ENCODE results near the gene PACS2. TPM values are rescaled to one million over a fixed set of nuclear protein-coding genes. Genes with fewer than 3 reads are reported as not detected.

The PACS2 gene
- total RNA-seq, 1 experiment from 2014 or later = 30.0 TPM

DNA sequence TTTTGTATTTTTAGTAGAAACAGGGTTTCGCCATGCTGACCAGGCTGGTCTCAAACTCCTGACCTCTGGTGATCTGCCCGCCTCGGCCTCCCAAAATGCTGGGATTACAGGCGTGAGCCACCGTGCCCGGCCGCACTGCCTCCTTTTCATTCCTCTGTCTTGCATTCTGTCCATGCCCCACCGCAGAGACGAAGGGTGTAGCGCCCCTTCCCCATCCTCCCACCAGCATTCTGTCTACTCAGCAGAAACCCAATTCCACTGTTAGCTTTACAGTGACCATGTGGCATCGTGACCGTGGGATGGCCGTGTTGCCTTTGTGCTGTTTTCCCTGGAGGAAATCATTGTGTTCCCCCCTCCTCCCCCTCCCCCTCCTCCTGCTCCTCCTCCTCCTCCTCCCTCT, 94.0 kb downstream of the PACS2 start:
- no peak for DNase-seq (ENCODE audit: low read depth)
- in situ Hi-C loops (cut with HindIII; ENCODE audit: low pct_unique_long_range_greater_than_20kb, low sequenced_read_pairs) = no loop called here

DNA sequence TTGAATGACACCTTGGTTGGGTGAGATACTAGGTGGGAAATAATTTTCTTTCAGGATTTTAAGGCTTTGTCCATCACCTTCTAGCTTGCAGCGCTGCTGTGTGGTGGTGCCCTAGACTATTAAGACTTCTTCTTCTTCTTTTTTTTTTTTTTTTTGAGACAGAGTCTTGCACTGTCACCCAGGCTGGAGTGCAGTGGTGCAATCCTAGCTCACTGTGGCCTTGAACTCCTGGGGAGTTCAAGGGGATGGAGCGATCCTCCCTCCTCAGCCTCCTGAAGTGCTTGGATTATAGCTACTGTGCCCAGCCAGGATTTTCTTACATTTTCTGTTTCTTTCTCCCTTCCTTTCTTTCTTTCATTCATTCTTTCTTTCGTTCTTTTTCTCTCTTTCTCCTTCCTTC, 94.8 kb downstream of the PACS2 start:
- in situ Hi-C loops (cut with HindIII; ENCODE audit: low pct_unique_long_range_greater_than_20kb, low sequenced_read_pairs) = no loop called here
- no peak for DNase-seq (ENCODE audit: low read depth)

DNA sequence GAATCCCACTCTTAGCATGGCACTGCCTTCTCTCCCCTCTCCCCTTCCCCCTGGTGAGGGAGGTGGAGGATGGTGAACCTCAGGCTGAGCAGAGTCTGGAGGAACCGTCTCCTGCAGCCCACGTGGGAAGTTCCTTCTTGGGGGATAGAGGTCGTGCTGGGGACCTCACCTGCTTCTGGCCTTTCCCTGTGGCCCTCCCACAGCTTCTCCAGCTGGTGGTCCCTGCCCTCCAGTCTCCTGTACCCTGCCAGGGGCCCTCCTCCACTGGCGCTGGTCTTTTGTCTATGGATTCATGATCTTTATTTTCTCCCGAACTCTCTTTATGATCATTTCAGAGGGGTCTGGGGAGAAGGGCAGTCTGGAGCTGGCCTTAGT, 96.1 kb downstream of the PACS2 start:
- in situ Hi-C loops (cut with HindIII; ENCODE audit: low pct_unique_long_range_greater_than_20kb, low sequenced_read_pairs) = no loop called here
- DNase-seq (ENCODE audit: low read depth) = no peak

DNA sequence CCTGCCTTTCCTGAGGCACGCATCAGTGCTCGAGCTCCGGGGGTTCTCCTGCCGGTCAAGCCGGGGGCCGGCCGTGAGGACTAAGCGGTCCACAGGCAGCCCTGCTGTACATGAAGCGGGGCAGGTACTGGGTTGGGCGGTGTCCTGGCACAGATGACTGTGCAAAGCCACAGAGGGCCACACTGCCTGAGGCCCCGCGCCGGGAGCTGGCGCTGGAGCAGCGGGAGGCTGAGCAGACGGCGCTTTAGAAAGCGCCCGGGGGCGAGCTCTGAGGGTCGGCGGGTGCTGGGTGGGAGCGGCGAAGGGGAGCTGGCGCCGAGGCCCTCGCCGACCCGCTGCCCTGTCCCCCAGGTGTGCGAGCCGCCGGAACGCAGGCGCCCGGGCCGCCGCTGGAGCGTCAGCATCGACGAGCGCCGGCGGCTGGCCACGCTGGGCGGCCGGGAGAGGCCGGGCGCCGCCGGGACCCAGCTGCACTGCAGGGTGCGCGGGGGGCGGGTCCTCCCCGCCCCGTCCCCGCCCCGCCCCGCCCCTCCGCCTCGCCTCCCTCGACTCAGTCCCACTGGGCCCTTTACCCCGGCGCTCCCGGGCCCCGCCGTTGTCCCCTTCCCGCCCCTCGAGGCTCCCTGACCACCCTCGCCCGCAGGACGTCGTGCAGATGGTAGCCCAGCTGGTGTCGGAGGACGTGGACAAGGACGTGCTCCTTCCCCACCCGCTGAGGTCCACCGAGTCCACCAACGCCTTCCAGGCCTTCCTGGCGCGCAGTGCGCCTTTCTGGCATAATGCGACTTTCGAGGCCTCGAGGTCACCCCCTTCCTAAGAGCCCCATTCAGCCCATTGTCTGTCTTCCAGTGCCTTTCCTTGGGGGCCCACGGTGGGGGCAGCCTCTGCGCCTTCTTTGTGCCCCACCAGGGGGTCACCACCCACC, 96.7 kb downstream of the PACS2 start:
- peak; percentile 58 for DNase-seq (ENCODE audit: low read depth)

DNA sequence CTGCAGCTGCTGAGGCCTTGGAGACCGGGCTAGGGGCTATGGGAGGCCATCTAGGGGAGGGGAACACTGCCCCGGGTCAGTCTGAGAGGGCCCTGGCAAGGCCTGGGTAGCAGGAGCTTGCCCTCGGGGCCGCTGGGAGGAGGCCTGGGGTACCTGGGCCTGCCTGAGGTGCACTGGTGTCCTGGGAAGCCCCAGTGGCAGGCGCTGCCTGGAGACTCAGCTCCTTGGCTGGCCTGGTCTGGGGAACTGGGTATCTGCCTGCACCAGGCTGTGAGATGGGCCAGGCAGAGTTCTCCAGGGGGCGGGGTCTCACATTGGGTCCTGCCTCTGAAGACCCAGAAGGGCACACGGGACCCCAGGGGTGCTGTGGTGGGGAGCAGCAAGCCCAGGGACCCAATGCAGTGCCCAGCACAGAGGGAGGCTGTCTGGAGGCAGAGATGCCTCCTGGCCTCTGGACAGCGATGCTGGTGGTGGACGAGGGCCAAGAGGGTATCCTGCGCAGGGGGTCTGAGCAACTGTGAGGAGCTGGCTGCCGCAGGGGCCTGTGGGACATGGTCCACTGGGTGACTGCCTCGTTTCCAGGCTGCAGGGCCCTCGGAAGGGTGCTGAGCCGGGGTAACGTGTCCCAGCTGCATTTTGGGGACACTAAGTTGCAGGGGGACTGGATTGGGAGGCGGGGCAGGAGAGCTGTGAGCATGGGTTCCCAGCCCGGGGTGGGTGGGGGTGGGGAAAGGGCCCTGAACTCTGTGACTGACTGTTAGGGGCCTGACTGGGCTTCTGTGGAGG, 97.6 kb downstream of the PACS2 start:
- in situ Hi-C loops (cut with HindIII; ENCODE audit: low pct_unique_long_range_greater_than_20kb, low sequenced_read_pairs) = no loop called here
- no peak for DNase-seq (ENCODE audit: low read depth)

More for the DNA sequence above, 96.7 kb downstream of the PACS2 start:
- in situ Hi-C loops (cut with HindIII; ENCODE audit: low pct_unique_long_range_greater_than_20kb, low sequenced_read_pairs) = no loop called here

DNA sequence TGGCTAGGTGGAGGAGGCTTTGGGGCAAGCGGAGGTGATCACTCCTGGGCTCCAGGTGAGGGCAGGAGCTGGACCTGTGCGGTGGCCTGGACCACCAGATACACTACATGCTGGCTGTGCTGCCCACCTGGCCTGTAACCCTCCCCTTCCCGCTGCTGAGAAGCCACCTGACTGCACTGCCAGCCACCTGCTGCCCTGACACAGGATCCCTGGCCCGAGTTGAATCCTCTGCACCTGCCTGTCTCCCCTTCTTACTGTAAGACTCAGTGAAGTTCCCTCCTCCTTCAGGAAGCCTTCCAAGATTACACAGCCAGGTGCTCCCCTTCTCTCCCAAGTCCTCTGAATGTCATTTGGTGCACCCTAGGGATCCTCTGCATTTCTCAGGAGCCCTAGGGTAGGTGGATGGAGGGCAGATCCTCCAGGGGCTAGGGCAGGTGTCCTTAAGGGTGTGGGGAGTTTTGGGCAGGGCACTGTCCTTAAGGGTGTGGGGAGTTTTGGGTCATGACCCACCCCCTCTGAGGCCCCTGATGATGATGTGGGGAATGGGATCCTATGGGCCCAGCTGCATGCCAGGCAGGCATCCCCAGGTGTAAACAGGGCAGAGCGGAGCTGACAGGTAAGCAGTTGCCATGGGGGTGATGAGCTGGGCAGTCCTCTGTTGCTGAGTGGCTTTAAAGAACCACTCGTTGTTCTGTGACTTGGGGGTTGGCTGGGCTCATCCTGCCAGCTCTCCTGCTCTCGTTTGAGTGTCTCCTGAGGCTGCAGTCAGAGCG, 98.4 kb downstream of the PACS2 start:
- in situ Hi-C loops (cut with HindIII; ENCODE audit: low pct_unique_long_range_greater_than_20kb, low sequenced_read_pairs) = no loop called here
- no peak for DNase-seq (ENCODE audit: low read depth)

DNA sequence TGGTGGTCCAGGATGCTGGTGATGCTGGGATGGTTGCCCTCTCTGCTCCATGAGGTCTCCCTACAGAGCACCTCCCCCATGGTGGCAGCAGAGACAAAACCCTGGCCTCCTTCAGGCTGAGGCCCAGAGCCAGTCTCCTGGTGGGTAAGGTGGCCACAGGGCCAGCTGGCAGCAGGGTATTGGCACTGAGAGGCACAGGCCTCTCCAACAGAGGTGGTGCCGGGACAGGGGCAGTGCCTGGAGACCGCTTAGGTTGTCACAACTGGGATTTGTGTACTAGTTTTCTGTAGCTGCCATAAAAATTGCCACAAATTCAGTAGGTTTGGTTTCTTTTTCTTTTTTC, 99.0 kb downstream of the PACS2 start:
- in situ Hi-C loops (cut with HindIII; ENCODE audit: low pct_unique_long_range_greater_than_20kb, low sequenced_read_pairs) = no loop called here

DNA sequence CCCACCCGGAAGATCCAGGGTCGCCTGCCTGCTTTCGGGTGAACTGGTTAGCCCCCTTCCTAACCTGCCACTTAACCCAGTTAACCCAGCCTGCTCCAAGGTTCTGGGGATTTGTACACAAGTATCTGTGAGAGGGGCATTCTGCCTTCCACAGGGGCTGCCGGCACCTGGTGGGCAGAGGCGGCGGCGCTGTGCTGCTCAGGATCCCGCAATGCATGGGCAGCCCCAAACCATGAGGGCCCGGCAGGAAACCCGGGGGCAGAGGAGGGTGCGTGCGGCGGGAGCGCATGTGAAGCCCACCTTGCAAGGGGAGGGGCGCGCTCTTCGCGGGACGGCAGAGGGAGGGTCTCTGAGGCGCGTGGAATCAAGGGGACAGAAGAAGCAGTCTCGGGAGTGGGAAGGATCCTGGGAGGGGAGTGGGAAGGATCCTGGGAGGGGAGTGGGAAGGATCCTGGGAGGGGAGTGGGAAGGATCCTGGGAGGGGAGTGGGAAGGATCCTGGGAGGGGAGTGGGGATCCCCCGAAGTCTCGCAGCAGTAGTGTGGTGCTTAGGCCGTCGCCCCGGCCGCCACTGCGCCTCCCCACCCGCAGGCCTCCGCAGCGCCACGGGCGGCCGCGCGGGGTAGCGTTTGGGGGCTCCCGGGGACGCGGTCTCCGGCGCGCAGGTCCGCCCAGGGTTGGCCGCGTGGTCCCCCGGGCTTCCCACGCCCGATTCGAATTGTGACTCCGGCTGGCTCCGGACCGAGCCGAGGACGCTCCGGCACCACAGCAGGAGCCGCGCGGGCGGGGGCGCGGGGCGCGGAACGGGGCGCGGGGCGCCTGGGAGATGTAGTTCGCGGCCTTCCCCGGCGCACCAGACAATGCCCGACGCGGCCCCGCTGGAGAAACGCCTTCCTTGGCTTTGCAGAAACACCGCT, 100.2 kb downstream of the PACS2 start:
- DNase-seq (ENCODE audit: low read depth) = peak; percentile 31
- in situ Hi-C loops (cut with HindIII; ENCODE audit: low pct_unique_long_range_greater_than_20kb, low sequenced_read_pairs) = no loop called here

More for the DNA sequence above, 99.0 kb downstream of the PACS2 start:
- no peak for DNase-seq (ENCODE audit: low read depth)

DNA sequence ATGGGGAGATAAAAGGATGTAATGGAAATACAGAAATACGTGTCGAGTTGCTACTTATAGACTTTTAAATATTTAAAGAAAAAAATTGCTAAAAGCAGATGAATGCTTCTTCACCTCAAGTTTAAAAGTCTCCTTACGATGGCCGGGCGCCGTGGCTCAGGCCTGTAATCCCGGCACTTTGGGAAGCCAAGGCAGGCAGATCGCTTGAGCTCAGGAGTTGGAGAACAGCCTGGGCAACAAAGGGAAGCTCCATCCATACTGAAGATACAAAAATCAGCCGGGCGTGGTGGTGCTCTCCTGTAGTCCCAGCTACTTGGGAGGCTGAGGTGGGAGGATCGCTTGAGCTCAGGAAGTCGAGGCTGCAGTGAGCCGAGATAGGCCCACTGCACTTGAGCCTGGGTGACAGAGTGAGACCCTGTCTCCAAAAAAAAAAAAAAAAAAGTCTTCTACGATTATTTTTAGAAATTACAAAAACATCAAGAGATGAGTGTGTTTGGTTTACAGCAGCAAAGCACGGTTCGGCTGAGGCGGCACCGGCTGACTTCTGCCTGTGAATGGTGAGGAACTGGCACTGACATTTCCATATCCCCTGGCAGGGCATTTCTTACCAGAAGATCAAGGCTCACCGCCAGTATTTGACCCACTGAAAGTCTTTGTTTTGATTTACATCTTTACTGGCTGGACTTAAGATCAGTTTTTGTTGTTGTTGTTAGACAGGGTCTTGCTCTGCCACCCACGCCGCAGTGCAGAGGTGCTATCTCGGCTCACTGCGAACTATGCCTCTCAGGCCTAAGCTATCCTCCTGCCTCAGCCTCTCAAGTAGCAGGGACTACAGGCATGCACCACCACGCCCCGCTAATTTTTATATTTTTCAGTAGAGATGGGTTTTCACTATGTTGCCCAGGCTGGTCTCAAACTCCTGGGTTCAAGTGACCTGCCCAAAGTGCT, 101.2 kb downstream of the PACS2 start:
- no peak for DNase-seq (ENCODE audit: low read depth)
- in situ Hi-C loops (cut with HindIII; ENCODE audit: low pct_unique_long_range_greater_than_20kb, low sequenced_read_pairs) = no loop called here

DNA sequence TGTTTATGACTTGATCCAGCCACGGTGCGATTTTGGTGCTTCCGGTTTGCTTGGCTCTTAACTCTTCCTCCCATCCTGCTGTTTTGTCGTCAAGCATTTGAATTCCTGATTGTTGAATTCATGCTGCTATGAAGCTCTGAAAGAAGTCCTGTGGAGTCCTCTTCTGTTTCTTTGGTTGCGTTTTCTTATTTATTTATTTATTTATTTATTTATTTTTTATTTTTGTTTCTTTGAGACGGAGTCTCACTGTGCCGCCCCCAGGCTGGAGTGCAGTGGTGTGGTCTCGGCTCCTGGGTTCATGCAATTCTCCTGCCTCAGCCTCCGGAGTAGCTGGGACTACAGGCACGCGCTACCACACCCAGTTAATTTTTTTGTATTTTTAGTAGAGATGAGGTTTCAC, 102.1 kb downstream of the PACS2 start:
- in situ Hi-C loops (cut with HindIII; ENCODE audit: low pct_unique_long_range_greater_than_20kb, low sequenced_read_pairs) = no loop called here
- no peak for DNase-seq (ENCODE audit: low read depth)

DNA sequence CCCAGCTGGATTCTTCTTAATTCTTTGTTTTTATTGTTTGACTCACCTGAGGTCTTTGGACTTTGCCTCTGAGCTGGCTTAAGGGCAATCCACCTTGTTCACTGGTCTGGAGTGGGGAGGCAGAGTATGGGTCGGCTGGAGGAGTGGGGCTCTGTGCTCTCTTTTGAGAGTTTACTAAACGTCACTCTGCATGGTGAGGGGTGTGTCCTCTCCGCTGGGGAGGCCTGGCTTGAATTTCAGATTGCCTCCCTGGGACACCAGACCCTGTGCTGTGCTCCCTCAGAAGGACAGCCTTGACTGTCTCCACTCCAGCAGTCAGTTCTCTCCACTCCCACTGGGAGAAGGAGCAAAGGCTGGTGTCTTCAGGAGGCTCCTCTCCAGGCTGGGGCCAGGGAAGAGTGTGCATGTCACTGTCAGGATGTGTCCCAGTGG, 103.2 kb downstream of the PACS2 start:
- in situ Hi-C loops (cut with HindIII; ENCODE audit: low pct_unique_long_range_greater_than_20kb, low sequenced_read_pairs) = no loop called here
- no peak for DNase-seq (ENCODE audit: low read depth)

DNA sequence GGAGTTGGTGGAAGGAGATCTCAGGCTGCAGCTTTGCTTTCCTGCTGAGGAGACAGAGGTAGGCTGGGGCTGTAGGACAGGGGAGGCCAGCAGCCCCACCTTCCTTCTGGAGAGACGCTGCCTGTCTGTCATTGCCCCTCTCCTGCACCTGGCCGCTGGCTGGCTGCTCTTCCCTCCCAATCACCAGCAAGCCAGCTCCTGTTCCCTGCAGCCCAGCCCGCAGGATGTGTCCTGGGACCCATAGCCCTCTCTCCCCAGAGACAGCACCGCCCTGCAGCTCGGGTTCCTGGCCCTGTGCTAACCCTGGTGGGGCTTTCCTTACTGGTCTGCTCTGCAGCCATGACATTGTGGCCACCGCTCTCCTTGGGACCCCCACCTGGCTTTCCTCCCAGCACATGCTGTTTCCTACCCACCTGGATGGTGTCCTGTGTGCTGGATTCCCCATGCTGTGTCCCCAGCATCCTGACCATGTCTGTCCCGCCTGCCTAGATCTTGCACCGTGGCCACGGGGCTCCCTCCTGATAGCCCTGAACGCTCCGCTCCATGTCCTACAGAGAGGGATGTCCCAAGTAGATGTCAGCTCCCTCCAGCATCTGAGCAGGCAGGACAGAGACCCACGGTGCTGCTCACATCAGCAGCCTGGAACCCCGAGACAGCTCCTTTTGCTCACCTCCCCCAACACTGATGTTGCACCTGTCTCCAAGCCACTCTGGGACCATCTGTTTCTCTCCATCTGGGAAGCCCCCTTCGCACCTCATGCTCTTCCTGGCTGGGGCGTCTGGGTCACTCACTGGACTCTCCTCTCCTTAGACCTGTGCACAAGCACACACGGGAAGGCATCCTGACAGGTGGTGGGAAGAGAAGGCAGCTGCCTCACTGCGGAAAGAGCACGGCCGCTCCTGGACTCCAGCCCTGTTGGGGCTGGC, 104.0 kb downstream of the PACS2 start:
- no peak for DNase-seq (ENCODE audit: low read depth)
- in situ Hi-C loops (cut with HindIII; ENCODE audit: low pct_unique_long_range_greater_than_20kb, low sequenced_read_pairs) = no loop called here

DNA sequence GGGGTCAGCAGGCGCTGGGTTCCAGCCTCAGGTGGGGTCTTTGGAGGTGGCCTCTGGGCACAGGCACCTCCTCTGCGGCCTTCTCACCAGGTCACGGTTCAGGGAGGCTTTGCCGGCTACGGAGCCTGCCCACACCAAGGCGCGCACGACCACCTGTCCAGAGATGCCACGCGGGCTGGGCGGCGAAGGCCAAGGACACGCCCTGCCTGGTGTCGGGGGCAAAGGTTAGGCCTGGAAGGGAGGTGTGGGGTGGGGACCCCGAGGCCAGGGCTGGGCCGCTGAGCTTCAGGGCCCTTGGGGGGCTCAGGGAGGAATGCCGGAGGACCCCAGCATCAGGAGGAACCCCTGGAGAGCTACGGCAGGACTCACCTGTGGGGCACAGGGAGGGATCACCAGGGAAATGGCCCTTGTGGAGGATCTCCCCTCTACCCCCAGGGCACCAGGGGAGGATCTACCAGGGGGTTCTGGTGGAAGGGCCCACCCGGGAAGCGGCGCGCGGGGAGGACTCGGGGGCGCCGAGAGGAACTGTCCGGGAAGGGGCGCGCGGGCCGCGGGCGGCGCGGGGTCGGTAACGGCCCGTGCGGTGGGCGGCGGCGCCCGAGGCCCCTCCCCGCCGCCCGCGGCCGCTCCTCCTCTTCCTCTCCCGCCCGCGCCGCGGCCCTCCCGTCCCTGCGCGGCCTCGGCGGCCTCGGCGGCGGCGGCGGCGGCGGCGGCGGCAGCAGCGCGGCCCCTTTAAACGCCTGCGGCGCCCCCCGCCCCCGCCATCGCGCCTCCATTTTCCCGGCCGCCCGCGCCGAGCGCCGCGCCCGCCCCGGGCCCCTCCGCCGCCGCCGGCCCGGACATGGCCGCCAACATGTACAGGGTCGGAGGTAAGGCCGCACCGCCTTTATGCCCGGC, 104.9 kb downstream of the PACS2 start, which contains the start of gene MTA1:
TSS of gene MTA1 (plus strand) at position 633 of the 897 bp plus-strand sequence. CDS start at position 842, 209 bp downstream.
- no peak for DNase-seq (ENCODE audit: low read depth)
- in situ Hi-C loops (cut with HindIII; ENCODE audit: low pct_unique_long_range_greater_than_20kb, low sequenced_read_pairs) = no loop called here

DNA sequence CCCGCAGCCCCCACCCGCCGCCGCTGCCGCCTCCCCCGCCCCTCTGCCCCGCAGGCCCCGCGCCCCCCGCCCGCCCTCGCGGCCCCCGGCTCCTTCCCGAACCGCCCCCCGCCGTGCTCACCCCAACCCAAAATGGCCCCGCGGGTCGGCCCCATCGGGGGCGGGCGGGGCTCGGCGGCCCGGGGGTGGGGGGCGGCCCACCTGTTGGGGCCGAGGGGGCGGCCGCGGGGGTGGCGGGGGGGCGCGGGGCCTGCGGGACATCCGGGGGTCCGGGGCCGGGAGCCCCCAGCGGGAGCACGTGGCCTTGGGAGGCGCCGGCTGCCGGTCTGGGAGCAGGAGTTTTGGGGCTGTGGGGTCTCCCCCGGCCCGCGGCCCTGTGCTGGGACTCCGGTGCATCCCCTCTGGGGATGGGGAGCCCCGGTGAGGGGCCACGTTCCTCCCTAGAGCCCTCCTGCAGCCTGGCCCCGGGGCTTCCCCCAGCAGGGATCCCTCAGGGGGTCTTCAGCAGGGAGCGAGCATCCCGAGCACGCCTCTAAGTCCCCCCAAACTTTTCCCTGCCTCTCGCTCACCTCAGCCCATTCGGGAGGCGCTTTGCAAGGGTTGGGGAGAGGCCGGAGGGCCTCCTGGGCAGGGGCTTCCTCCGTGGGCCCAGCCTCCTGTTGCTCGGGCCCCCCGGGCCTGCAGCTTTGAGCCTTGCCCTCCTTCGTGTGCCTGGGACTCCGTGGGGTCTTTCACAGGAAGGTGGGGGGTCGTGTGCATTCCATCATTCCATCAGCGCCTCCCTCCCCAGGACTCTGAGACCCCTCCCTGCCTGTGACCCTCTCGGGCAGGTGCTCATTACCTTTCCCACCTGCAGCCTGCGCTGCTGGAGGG, 105.8 kb downstream of the PACS2 start:
- in situ Hi-C loops (cut with HindIII; ENCODE audit: low pct_unique_long_range_greater_than_20kb, low sequenced_read_pairs) = no loop called here
- DNase-seq (ENCODE audit: low read depth) = no peak
